Retina (tissue), 1 donor: ENCODE measurements around the gene ACSF2.
"Not testable (repeated sequence)": the region's sequence is repeated elsewhere in the genome, so short reads cannot be mapped to it uniquely, and the experiment has no call there.

ENCODE experiments used
- DNase-seq: peaks from one replicate; pipeline ENCODE4 v3.0.0-alpha.2; 2016

The ACSF2 gene

GRCh38 chr17:50412188-50412732 lies 13.8 kb upstream of the ACSF2 start:
- no peak for DNase-seq

- DNase-seq, result no peak
Measured at GRCh38 chr17:50414808-50415207, 11.2 kb upstream of the ACSF2 start.

- DNase-seq, result not testable (repeated sequence)
Measured at GRCh38 chr17:50419577-50419976, 6.4 kb upstream of the ACSF2 start.

- DNase-seq, result no peak
Measured at GRCh38 chr17:50420419-50421112, 5.5 kb upstream of the ACSF2 start.

DNA sequence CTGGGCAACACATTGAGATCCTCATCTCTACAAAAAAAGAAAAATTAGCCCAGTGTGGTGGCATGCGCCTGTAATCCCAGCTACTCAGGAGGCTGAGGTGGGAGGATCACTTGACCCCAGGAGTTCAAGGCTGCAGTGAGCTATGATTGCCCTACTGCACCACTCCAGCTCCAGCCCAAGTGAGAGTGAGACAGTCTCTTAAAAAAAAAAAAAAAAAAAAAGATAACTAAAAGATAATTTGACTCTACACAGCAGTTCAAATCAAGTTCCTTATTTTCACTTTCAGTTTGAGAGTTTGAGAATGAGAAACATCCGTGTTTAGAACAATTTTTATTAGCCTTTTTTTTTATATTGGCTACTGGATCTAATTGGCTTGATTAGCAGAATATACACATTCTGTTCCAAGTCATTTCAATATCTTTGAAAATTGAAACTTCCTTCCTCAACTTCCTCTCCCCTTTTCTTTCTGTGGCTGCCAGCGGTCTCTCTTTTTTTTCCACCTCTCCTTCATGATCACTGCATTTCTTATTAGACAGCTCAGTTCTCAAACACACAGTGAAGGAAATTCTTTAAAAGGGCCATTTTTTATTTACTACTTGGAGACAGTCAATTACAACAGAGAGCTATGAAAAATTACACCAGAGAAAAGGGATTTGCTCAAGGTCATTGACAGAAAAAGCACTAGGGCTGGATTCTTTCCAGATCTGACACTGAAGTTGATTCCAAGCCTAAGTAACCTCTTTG lies 4.5 kb upstream of the ACSF2 start:
- no peak for DNase-seq

- no peak for DNase-seq
Measured at GRCh38 chr17:50422738-50423137, 3.3 kb upstream of the ACSF2 start.

- DNase-seq, result no peak
Measured at GRCh38 chr17:50423553-50424159, 2.4 kb upstream of the ACSF2 start.

DNA sequence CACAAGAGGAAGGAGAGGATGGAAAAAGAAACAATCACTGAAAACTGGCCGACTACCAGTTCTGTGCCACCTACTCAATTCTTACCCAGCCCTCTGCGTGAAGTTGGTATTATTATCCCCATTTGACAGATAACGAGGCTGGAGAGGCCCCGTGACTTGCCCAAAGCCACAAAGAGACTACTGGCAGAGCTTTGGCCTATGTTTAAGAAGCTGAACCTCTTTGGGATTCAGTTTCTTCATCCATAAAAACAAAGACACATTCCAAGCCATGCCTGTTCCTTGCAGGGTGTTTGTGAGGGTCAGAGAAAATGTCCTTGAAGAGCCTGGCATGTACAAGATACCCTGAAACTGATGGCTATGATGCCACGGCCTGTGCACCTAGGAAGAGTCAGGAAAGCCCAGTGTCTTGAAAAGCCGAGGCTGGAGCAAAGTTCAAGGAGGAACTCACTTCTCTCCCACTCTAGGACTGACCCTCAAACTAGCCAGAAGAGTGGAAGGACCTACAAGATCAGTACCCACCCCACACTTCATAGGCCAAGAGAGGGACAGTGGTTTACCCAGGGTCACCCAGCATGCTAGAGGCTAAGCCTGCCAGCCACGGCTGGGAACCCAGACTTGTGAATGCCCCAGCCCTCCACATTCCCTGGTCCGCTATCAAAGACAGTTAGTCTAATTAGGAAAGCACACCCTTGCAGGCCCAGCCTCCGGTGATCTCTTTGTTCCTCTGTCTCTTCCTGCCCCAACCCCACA lies 1.6 kb upstream of the ACSF2 start:
- no peak for DNase-seq

GRCh38 chr17:50424996-50425681 lies 879 bp upstream of the ACSF2 start:
- no peak for DNase-seq

- DNase-seq, result no peak
Measured at GRCh38 chr17:50426472-50426782, 409 bp downstream of the ACSF2 start.

GRCh38 chr17:50426814-50427787 lies 1.1 kb downstream of the ACSF2 start:
- peak; percentile 52 for DNase-seq

GRCh38 chr17:50428126-50428525 lies 2.1 kb downstream of the ACSF2 start:
- DNase-seq, result not testable (repeated sequence)

GRCh38 chr17:50428831-50429424 lies 2.9 kb downstream of the ACSF2 start:
- no peak for DNase-seq

DNA sequence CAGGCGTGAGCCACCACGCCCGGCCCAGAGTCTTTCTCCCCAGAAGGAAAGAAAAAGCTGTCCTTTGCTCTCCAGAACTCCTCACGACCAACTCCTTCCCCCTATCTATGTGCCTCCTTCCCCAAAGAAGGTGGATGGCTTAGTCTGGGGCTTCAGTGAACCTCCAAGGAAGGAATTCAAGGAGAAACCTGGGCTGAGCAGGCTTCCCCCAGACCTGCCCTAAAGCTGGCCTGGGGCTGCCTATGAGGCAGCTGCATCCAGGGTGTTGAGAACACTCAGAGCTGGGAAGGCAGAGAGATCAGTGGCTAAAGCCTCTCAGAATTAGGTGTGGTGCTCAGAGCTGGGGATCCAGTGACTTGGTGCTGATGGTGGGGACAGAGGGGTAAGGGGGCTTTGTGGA lies 3.8 kb downstream of the ACSF2 start:
- no peak for DNase-seq

DNA sequence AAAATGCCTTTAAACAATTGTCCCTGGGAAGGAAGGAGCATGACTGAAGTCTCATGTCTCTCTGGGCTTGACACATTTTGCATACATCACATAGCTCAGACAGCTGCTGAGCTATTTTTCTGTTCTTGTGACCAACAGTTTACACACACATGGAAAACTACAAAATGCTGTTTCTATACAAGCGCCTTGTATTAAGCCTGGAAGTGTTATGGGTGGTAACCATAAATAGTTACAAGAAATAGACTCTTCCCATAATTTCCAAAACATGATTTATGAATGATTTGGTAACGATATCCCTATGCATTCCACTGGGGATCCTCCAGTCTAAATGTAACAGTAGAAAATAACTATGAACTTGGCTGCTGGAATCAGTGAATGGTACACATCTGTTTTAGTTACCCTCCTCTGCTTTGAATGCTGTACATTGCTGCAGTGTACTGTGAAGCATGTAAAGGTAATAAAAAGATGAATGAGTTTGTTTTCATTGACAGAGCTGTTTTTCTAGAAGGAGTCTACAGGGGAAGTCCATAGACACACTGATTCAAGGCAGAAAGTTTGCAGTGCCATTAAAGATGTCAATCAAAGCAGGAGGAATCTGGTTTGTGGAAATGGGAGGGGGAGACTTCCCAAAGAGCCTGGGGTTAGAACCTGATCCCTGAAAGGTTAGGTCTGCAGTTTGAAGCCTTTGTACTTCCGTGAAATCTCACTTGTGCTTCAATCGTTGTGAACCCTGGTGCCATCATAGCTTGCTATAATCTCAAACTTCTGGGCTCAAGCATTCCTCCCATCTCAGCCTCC lies 5.0 kb downstream of the ACSF2 start:
- no peak for DNase-seq

- DNase-seq, result no peak
Measured at GRCh38 chr17:50432125-50432762, 6.2 kb downstream of the ACSF2 start.

DNA sequence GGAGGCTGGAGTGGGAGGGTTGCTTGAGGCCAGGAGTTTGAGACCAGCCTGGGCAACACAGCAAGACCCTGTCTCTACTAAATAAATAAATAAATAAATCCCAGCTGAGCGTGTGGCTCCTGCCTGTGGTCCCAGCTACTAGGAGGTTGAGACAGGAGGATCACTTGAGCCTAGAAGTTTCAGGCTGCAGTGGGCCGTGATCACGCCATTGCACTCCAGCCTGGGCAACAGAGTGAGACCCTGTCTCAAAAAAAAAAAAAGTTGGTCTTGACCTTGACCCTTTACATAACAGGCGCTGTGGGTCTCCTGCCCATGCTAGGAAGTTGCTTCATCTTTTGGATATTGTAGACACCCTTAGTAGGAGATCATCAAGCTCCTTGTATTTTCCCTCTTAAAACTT lies 11.4 kb downstream of the ACSF2 start:
- no peak for DNase-seq

DNA sequence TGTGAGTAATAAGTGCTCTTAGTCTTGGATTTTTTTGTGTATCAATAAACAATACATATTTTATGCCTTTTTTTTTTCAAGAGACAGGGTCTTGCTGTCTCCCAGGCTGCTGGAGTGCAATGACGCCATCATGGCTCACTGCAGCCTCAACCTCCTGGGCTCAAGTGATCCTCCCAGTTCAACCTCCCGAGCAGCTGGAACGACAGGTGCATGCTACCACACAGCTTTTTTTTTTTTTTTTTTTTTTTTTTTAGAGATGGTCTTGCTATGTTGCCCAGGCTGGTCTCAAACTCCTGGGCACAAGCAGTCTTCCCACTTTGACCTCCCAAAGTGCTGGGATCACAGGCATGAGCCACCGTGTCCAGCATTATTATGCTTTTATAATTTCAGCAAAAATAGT lies 13.0 kb downstream of the ACSF2 start:
- no peak for DNase-seq

DNA sequence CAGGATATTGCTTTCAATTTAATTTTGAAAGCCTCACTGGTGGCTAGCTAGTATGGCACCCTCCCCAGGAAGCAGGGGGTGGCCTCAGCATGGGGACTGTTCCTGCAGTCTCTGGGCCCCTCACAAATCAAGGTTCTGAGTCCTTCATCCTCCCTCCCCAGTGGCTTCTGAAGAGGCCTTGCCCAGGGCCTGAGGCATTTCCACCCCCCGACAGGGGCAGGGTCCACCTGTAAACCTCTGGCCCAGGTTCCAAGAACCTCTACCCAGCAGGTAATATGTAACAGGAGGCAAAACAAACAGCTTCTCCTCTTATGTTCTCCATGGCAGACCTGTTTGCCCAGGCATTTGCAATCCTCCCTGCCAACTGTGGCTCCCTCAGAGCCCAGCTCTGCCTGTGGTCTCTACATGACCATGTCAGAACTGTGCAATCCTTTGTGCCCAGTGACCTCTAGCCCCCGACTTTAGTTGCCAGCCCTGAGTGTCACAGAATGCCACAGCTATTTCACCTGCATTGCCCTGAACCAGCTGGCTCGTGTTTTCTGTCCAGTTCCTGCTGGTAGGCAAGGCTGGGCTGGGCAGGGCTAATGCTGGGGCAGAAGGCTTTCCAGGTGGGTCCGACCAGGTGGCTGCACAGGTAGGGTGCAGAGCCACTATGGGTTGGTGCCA lies 14.3 kb downstream of the ACSF2 start:
- DNase-seq, result no peak
